ENCODE results near the gene APOBR. TPM values are rescaled to one million over a fixed set of nuclear protein-coding genes. Genes with fewer than 3 reads are reported as not detected.
"Not testable (repeated sequence)": the region's sequence is repeated elsewhere in the genome, so short reads cannot be mapped to it uniquely, and the experiment has no call there.

Gene APOBR, protein sequence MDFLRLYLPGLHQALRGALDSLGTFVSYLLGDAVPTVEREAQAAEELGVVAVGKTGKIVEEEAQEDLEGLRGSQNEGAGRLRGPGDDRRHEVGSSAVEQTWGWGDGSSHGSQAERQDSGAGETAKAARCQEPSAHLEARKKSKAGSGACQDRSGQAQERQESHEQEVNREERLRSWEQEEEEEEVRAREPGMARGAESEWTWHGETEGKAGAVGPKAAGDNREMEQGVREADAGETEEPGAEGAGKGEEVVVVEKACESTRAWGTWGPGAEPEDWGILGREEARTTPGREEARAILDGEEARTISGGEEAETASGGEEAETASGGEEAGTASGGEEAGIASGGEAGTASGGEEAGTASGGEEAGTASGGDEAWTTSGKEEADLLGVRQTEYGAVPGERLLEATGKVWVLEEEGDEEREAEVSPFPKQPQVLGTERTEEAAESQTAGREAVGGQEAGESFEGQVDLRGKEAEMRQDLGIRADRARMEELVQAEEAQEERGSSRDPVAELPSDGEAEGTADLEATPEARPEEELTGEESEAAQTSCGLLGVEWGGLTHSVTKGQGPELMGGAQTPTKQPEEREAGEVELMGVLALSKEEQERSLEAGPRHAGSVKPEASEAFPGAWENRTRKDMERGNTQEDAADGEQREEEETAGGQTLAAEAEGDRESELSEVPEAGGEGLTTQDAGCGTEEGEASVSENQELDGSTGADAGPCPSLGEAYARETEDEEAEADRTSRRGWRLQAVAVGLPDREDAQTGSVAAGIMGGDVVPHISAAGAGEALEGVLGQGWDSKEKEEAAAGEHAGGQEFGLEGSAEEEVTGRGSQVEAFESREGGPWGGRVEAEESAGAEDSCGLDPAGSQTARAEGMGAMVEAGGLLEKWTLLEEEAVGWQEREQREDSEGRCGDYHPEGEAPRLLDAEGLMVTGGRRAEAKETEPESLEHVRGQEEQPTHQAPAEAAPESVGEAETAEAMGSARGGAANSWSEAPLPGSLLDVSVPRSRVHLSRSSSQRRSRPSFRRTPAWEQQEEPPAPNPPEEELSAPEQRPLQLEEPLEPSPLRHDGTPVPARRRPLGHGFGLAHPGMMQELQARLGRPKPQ
- not detected in 2 replicates for total RNA-seq

GRCh38 chr16:28494121-28494851 lies at the start of gene APOBR:
Gene APOBR (plus strand): TSS chr16:28494643. CDS start chr16:28494682, 39 bp downstream.
- H3K4me3 ChIP-seq (ENCODE audit: low read depth, low read length) = no peak within 1 kb of the TSS
- TF ChIP-seq, protein P1, sequence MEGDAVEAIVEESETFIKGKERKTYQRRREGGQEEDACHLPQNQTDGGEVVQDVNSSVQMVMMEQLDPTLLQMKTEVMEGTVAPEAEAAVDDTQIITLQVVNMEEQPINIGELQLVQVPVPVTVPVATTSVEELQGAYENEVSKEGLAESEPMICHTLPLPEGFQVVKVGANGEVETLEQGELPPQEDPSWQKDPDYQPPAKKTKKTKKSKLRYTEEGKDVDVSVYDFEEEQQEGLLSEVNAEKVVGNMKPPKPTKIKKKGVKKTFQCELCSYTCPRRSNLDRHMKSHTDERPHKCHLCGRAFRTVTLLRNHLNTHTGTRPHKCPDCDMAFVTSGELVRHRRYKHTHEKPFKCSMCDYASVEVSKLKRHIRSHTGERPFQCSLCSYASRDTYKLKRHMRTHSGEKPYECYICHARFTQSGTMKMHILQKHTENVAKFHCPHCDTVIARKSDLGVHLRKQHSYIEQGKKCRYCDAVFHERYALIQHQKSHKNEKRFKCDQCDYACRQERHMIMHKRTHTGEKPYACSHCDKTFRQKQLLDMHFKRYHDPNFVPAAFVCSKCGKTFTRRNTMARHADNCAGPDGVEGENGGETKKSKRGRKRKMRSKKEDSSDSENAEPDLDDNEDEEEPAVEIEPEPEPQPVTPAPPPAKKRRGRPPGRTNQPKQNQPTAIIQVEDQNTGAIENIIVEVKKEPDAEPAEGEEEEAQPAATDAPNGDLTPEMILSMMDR (IDR thresholded peaks at IDR 0.05; ENCODE audit: insufficient read depth, low read length, severe bottlenecking) = no peak
- peaks cover under 1% of the 10 kb centered on the region for H3K36me3 ChIP-seq (ENCODE audit: control insufficient read depth, insufficient read depth, low read length)
- FAIRE-seq (no peak), DNase-seq (ENCODE audit: low read depth) (no peak)
- no peaks in the 10 kb centered on the region for H3K27me3 ChIP-seq (ENCODE audit: control insufficient read depth, insufficient read depth, low read length)

DNA sequence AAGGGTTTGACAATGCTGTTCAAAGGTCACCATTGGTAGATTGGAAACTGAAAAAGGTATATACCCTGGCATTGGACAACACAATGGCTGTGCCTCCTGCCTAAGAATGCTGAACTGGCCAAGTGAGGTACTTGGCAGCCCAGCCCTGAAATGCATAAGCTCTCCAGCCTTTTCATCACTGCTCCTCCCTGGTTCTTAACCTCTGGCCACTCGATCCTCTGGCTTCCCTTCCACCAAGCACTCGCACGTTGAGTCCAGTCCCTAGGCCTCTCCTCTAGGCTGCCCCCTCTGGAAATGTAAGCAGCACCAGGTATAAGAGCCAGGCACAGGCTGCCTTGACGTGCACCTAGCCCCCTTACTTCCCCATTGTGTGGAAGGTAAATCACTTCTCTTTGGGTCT lies 48.1 kb upstream of the APOBR start:
- not testable (repeated sequence) for H3K36me3 ChIP-seq (ENCODE audit: control insufficient read depth, insufficient read depth, low read length); H3K27me3 ChIP-seq (ENCODE audit: control insufficient read depth, insufficient read depth, low read length); H3K4me3 ChIP-seq (ENCODE audit: low read depth, low read length); DNase-seq (ENCODE audit: low read depth); FAIRE-seq

GRCh38 chr16:28447081-28447480 lies 47.4 kb upstream of the APOBR start:
- not testable (repeated sequence) for DNase-seq (ENCODE audit: low read depth); H3K27me3 ChIP-seq (ENCODE audit: control insufficient read depth, insufficient read depth, low read length); FAIRE-seq; H3K36me3 ChIP-seq (ENCODE audit: control insufficient read depth, insufficient read depth, low read length); H3K4me3 ChIP-seq (ENCODE audit: low read depth, low read length)

- Histone ChIP-seq H3K36me3 (ENCODE audit: control insufficient read depth, insufficient read depth, low read length) (peaks cover 5% of the 10 kb centered on the region), H3K4me3 (ENCODE audit: low read depth, low read length) (no peak overlapping the region), H3K27me3 (ENCODE audit: control insufficient read depth, insufficient read depth, low read length) (no peaks in the 10 kb centered on the region)
- no peak for FAIRE-seq
- no peak for DNase-seq (ENCODE audit: low read depth)
- TF ChIP-seq, protein P1 (IDR thresholded peaks at IDR 0.05; ENCODE audit: insufficient read depth, low read length, severe bottlenecking) = no peak
These were observed 20.7 kb upstream of the APOBR start for GRCh38 chr16:28473714-28474265.

DNA sequence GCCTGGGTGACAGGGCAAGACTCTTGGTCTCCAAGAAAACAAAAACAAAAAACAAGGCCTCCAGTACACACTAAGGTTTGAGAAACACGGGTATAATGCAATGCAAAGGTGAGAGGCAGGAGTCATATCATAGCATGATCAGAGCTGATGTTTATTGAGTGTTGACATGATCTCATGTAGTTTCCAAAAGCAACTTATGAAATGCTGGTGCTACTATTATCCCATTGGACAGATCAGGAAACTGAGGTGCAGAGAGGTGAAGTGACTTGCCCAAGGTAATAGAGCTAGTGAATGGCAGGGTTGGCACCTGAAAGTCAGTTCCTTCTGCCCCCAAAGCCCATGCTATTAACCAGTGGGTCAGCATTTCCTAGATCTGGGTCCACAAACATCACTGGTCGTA lies 19.2 kb upstream of the APOBR start:
- TF ChIP-seq, protein P1 (IDR thresholded peaks at IDR 0.05; ENCODE audit: insufficient read depth, low read length, severe bottlenecking) = no peak
- FAIRE-seq = no peak
- peaks cover 5% of the 10 kb centered on the region for H3K36me3 ChIP-seq (ENCODE audit: control insufficient read depth, insufficient read depth, low read length)
- H3K4me3 ChIP-seq (ENCODE audit: low read depth, low read length) = no peak overlapping the region
- H3K27me3 ChIP-seq (ENCODE audit: control insufficient read depth, insufficient read depth, low read length) = no peaks in the 10 kb centered on the region
- DNase-seq (ENCODE audit: low read depth) = no peak

DNA sequence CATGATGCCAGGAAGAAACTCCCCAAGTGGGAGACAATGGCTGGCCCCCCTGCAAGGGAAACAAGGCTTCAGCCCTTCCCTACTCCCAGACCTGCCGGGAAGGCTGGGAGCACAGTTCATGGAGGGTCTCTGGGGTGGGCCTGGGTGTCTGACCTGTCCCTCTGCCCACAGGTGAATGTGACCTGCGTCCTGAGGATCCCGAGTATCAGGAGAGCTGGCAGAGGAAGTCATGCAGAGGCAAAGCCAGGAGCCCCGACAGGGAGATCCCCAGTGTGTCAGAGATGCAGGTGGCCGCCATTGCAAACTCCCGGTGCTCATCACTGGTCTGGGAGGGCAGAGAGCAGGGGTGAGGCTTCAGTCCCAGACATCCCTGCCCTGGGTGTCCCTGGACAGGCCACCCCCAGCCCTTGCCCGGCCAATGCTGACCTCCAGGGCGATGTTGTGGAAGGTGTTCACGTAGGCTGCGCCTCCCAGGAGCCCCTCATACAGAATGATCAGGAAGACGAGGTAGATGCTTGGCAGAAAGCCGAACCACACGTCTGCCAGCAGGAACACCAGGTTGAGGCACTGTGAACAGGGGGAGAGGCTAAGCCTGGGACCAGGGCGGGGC lies 17.0 kb upstream of the APOBR start:
- FAIRE-seq (no peak), DNase-seq (ENCODE audit: low read depth) (no peak)
- no peak overlapping the region for H3K4me3 ChIP-seq (ENCODE audit: low read depth, low read length)
- H3K36me3 ChIP-seq (ENCODE audit: control insufficient read depth, insufficient read depth, low read length) = peaks cover 9% of the 10 kb centered on the region
- H3K27me3 ChIP-seq (ENCODE audit: control insufficient read depth, insufficient read depth, low read length) = no peaks in the 10 kb centered on the region
- TF ChIP-seq, protein P1 (IDR thresholded peaks at IDR 0.05; ENCODE audit: insufficient read depth, low read length, severe bottlenecking) = no peak
